HEK293 (cell line): Measurements from ENCODE around the gene ZNF319.
A peak's percentile ranks its signal among the peaks of the same experiment; 100 is the strongest.

ENCODE experiments used
- CTCF ChIA-PET: fragments of 350-600 bp; formaldehyde crosslinking; extraction: SDS; loops from one replicate; lab custom pipeline; 2021; ENCODE audit warnings: antibody characterized with exemption; lab: Yijun Ruan, JAX
- POLR2A ChIA-PET: fragments of 300-600 bp; formaldehyde crosslinking; extraction: SDS; loops from one replicate; lab custom pipeline; 2020; ENCODE audit warnings: antibody characterized with exemption, inconsistent platforms; lab: Yijun Ruan, JAX
- H3K27ac ChIP-seq: fragments of 200-500 bp; sonication (Bioruptor generic); 2 replicates; pipeline ENCODE4 v1.5.1; 2014; ENCODE audit warnings: low read depth, low read length, control low read depth, inconsistent platforms; ENCODE audit errors: extremely low read depth
- H3K36me3 ChIP-seq, 2 experiments: fragments of 200-500 bp in 1 of 2; sonication (Bioruptor generic) in 1 of 2; 1 replicate in 1 of 2; 2 replicates in 1 of 2; pipeline ENCODE4 v1.5.1; 2014 to 2017; ENCODE audit warnings: inconsistent platforms in 2 of 2, low read length in 2 of 2; ENCODE audit not compliant: control insufficient read depth in 2 of 2, insufficient read depth in 1 of 2
- H3K4me1 ChIP-seq: fragments of 200-500 bp; sonication (Bioruptor generic); 2 replicates; pipeline ENCODE4 v1.5.1; 2014; ENCODE audit warnings: mild to moderate bottlenecking, low read length, inconsistent platforms; ENCODE audit not compliant: control insufficient read depth, insufficient read depth
- H3K4me3 ChIP-seq: 2 replicates; pipeline ENCODE4 v1.5.1; 2011; ENCODE audit warnings: low read depth, mild to moderate bottlenecking, control low read depth, low read length, moderate library complexity
- H3K9me3 ChIP-seq: fragments of 200-500 bp; sonication (Bioruptor generic); 2 replicates; pipeline ENCODE4 v1.5.1; 2014; ENCODE audit warnings: low read depth, low read length, inconsistent platforms; ENCODE audit not compliant: control insufficient read depth, insufficient read depth
- GLIS1 ChIP-seq: fragments of 450-650 bp; formaldehyde crosslinking; IDR thresholded peaks from 2 replicates; pipeline ENCODE4 v1.5.1; 2016; ENCODE audit warnings: missing biosample characterization, missing genetic modification characterization
- OVOL3 ChIP-seq: fragments of 450-650 bp; formaldehyde crosslinking; IDR thresholded peaks from 2 replicates; pipeline ENCODE4 v1.5.1; 2016; ENCODE audit warnings: missing biosample characterization, missing genetic modification characterization
- SCRT2 ChIP-seq: fragments of 450-650 bp; formaldehyde crosslinking; IDR thresholded peaks from 2 replicates; pipeline ENCODE4 v1.5.1; 2016; ENCODE audit warnings: missing biosample characterization, missing genetic modification characterization
- ZBTB17 ChIP-seq: fragments of 450-650 bp; formaldehyde crosslinking; IDR thresholded peaks from 2 replicates; pipeline ENCODE4 v1.5.1; 2016; ENCODE audit warnings: missing biosample characterization, missing genetic modification characterization
- ZNF174 ChIP-seq: fragments of 450-650 bp; formaldehyde crosslinking; IDR thresholded peaks from 2 replicates; pipeline ENCODE4 v1.5.0; 2017; ENCODE audit warnings: missing biosample characterization, mild to moderate bottlenecking, missing genetic modification characterization
- ZNF175 ChIP-seq: fragments of 450-650 bp; formaldehyde crosslinking; IDR thresholded peaks from 2 replicates; pipeline ENCODE4 v1.5.1; 2016; ENCODE audit warnings: missing biosample characterization, missing genetic modification characterization
- ZNF366 ChIP-seq: fragments of 450-650 bp; formaldehyde crosslinking; conservative IDR thresholded peaks from 2 replicates; pipeline ENCODE4 v1.5.1; 2016; ENCODE audit warnings: missing biosample characterization, missing genetic modification characterization
- ZNF423 ChIP-seq: fragments of 450-650 bp; formaldehyde crosslinking; IDR thresholded peaks from 2 replicates; pipeline ENCODE4 v1.5.1; 2016; ENCODE audit warnings: missing biosample characterization, missing genetic modification characterization
- ZNF433 ChIP-seq: fragments of 450-650 bp; formaldehyde crosslinking; IDR thresholded peaks from 2 replicates; pipeline ENCODE4 v1.5.1; 2016; ENCODE audit warnings: missing biosample characterization, missing genetic modification characterization, low read depth
- ZNF544 ChIP-seq: fragments of 450-650 bp; formaldehyde crosslinking; IDR thresholded peaks from 2 replicates; pipeline ENCODE4 v1.5.0; 2017; ENCODE audit warnings: missing biosample characterization, missing genetic modification characterization
- ZNF621 ChIP-seq: fragments of 450-650 bp; formaldehyde crosslinking; IDR thresholded peaks from 2 replicates; pipeline ENCODE4 v1.5.1; 2017; ENCODE audit warnings: missing biosample characterization, missing genetic modification characterization
- ZNF623 ChIP-seq: fragments of 450-650 bp; formaldehyde crosslinking; IDR thresholded peaks from 2 replicates; pipeline ENCODE4 v1.5.1; 2016; ENCODE audit warnings: missing biosample characterization, missing genetic modification characterization
- ZNF624 ChIP-seq: fragments of 450-650 bp; formaldehyde crosslinking; IDR thresholded peaks from 2 replicates; pipeline ENCODE4 v1.5.1; 2017; ENCODE audit warnings: missing biosample characterization, missing genetic modification characterization
- ZNF704 ChIP-seq: fragments of 450-650 bp; formaldehyde crosslinking; IDR thresholded peaks from 2 replicates; pipeline ENCODE4 v1.5.1; 2016; ENCODE audit warnings: missing biosample characterization, missing genetic modification characterization
- ZSCAN16 ChIP-seq: fragments of 450-650 bp; formaldehyde crosslinking; IDR thresholded peaks from 2 replicates; pipeline ENCODE4 v1.5.1; 2016; ENCODE audit warnings: missing biosample characterization, missing genetic modification characterization
- TF ChIP-seq, protein P1 (sequence below): fragments of 450-650 bp; formaldehyde crosslinking; IDR thresholded peaks from 2 replicates; pipeline ENCODE4 v1.5.1; 2016; ENCODE audit warnings: missing biosample characterization, missing genetic modification characterization
- TF ChIP-seq, protein P2 (sequence below): fragments of 450-650 bp; formaldehyde crosslinking; IDR thresholded peaks from 2 replicates; pipeline ENCODE4 v1.5.1; 2017; ENCODE audit warnings: missing biosample characterization, missing genetic modification characterization
- TF ChIP-seq, protein P3 (sequence below): fragments of 450-650 bp; formaldehyde crosslinking; IDR thresholded peaks from 2 replicates; pipeline ENCODE4 v1.5.1; 2017; ENCODE audit warnings: missing biosample characterization, missing genetic modification characterization
- TF ChIP-seq, protein P4 (sequence below): fragments of 450-650 bp; formaldehyde crosslinking; IDR thresholded peaks from 2 replicates; pipeline ENCODE4 v1.5.1; 2016; ENCODE audit warnings: missing biosample characterization, missing genetic modification characterization

ZNF319 gene

DNA sequence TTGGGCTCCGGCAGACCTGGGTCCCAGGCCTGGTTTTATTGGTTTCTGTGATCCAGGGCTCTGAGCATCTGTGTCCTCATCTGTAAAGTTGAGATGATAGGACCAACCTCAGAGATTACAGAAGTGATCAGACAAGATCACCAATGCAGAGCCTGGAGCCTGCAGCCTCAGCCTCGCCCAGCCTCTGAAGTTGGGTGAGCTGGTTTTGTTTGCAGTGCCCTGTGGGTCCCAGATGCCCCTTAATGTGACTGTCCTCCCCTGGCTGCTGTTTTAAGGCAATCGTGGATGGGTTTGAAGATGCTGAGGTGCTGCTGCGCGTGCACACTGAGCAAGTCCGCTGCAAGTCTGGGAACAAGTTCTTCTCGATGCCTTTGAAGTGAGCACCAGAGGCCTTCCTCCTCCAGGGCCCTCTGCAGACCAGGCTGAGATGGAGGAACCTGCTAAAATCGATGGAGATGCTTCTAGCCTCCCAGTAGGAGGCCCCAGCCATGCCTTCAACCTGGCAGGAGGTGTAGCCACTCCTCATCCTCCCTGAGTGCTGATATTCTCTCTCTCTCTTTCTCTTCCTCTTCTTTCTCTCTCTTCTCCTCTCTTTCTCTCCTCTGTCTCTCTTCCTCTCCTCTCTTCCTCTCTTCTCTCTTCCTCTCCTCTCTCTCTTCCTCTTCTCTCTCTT is 19.5 kb upstream of the ZNF319 start:
- ChIA-PET POLR2A (interaction anchor here (0.9 kb wide), 1 partner anchor 109 kb away, joined by 3 read pairs; the partner anchor contains the start of gene CFAP20), CTCF (interaction anchor here (0.6 to 3.0 kb wide), 5 partner anchors 9 to 108 kb away, joined by 3 to 27 read pairs (median 5); no protein-coding TSS in a partner anchor)
- H3K9me3 ChIP-seq: no peaks in the 10 kb centered on the region
- peaks cover 0 to 52% of the 10 kb centered on the region in 2 experiments; a peak in 2 of 3 replicates for H3K36me3 ChIP-seq
- H3K4me3 ChIP-seq: no peak overlapping the region
- TF ChIP-seq ZSCAN16 (no peak), ZNF621 (tag by site-specific recombination) (no peak), ZNF544 (tag by site-specific recombination) (no peak), ZBTB17 (0 out of 2 replicates have a peak, but pooled peaks have one; percentile 22), ZNF433 (tag by site-specific recombination) (no peak)
- H3K4me1 ChIP-seq: peaks cover 15% of the 10 kb centered on the region
- H3K27ac ChIP-seq: no peak overlapping the region

DNA sequence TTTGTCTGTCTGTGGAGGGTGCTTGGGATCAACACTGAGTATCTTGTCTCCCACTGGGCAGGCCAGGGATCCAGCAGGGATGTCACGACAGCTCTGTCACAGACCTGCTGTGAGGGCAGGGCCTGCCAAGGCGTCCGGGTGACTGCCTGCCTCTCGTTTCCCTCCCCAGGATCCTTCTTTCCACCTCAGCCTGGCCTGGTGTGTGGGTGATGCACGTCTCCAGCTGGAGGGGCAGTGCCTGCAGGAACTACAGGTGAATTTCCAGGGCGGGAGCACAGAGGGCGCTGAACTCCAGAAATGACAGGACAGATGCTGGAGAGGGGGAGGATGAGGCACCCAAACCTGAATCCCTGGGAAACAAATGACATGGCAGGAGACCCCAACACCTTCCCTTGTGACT is 18.3 kb upstream of the ZNF319 start:
- ChIA-PET POLR2A (no interaction called here), CTCF (interaction anchor here (0.6 to 3.0 kb wide), 6 partner anchors 8 to 731 kb away, joined by 3 to 27 read pairs (median 5); no protein-coding TSS in a partner anchor)
- no peaks in the 10 kb centered on the region for H3K9me3 ChIP-seq
- H3K27ac ChIP-seq: no peak overlapping the region
- no peak overlapping the region for H3K4me3 ChIP-seq
- TF ChIP-seq, protein P1, sequence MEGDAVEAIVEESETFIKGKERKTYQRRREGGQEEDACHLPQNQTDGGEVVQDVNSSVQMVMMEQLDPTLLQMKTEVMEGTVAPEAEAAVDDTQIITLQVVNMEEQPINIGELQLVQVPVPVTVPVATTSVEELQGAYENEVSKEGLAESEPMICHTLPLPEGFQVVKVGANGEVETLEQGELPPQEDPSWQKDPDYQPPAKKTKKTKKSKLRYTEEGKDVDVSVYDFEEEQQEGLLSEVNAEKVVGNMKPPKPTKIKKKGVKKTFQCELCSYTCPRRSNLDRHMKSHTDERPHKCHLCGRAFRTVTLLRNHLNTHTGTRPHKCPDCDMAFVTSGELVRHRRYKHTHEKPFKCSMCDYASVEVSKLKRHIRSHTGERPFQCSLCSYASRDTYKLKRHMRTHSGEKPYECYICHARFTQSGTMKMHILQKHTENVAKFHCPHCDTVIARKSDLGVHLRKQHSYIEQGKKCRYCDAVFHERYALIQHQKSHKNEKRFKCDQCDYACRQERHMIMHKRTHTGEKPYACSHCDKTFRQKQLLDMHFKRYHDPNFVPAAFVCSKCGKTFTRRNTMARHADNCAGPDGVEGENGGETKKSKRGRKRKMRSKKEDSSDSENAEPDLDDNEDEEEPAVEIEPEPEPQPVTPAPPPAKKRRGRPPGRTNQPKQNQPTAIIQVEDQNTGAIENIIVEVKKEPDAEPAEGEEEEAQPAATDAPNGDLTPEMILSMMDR (tag by site-specific recombination): peak; percentile 22; the same call in 1 of the 2 replicates
- TF ChIP-seq ZNF175 (tag by site-specific recombination): no peak
- peaks cover 13% of the 10 kb centered on the region for H3K4me1 ChIP-seq
- peaks cover 0 to 52% of the 10 kb centered on the region in 2 experiments; a peak in 2 of 3 replicates for H3K36me3 ChIP-seq

GRCh38 chr16:58016840-58017446 is 16.5 kb upstream of the ZNF319 start:
- no peak overlapping the region for H3K27ac ChIP-seq
- CTCF ChIA-PET: interaction anchor here (0.6 kb wide), 1 partner anchor 457 kb away, joined by 3 read pairs; no protein-coding TSS in a partner anchor
- POLR2A ChIA-PET: no interaction called here

More at GRCh38 chr16:58016840-58017446, 16.5 kb upstream of the ZNF319 start:
- TF ChIP-seq SCRT2 (tag by site-specific recombination): no peak
- TF ChIP-seq, protein P2, sequence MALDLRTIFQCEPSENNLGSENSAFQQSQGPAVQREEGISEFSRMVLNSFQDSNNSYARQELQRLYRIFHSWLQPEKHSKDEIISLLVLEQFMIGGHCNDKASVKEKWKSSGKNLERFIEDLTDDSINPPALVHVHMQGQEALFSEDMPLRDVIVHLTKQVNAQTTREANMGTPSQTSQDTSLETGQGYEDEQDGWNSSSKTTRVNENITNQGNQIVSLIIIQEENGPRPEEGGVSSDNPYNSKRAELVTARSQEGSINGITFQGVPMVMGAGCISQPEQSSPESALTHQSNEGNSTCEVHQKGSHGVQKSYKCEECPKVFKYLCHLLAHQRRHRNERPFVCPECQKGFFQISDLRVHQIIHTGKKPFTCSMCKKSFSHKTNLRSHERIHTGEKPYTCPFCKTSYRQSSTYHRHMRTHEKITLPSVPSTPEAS (tag by site-specific recombination): no peak
- TF ChIP-seq ZNF366: no peak
- no peak for TF ChIP-seq GLIS1 (tag by site-specific recombination)
- TF ChIP-seq OVOL3: no peak
- TF ChIP-seq, protein P3, sequence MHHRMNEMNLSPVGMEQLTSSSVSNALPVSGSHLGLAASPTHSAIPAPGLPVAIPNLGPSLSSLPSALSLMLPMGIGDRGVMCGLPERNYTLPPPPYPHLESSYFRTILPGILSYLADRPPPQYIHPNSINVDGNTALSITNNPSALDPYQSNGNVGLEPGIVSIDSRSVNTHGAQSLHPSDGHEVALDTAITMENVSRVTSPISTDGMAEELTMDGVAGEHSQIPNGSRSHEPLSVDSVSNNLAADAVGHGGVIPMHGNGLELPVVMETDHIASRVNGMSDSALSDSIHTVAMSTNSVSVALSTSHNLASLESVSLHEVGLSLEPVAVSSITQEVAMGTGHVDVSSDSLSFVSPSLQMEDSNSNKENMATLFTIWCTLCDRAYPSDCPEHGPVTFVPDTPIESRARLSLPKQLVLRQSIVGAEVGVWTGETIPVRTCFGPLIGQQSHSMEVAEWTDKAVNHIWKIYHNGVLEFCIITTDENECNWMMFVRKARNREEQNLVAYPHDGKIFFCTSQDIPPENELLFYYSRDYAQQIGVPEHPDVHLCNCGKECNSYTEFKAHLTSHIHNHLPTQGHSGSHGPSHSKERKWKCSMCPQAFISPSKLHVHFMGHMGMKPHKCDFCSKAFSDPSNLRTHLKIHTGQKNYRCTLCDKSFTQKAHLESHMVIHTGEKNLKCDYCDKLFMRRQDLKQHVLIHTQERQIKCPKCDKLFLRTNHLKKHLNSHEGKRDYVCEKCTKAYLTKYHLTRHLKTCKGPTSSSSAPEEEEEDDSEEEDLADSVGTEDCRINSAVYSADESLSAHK (tag by site-specific recombination): no peak
- TF ChIP-seq ZNF174 (tag by site-specific recombination): no peak
- TF ChIP-seq, protein P4, sequence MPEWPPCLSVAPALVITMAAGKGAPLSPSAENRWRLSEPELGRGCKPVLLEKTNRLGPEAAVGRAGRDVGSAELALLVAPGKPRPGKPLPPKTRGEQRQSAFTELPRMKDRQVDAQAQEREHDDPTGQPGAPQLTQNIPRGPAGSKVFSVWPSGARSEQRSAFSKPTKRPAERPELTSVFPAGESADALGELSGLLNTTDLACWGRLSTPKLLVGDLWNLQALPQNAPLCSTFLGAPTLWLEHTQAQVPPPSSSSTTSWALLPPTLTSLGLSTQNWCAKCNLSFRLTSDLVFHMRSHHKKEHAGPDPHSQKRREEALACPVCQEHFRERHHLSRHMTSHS (tag by site-specific recombination): no peak
- TF ChIP-seq ZNF704: no peak
- TF ChIP-seq ZNF624 (tag by site-specific recombination): no peak
- TF ChIP-seq ZNF623 (tag by site-specific recombination): no peak
- TF ChIP-seq ZNF423 (tag by site-specific recombination): no peak
- H3K4me1 ChIP-seq: no peaks in the 10 kb centered on the region
- no peaks in the 10 kb centered on the region for H3K9me3 ChIP-seq
- peaks cover 0 to 66% of the 10 kb centered on the region in 2 experiments; a peak in 2 of 3 replicates for H3K36me3 ChIP-seq
- H3K4me3 ChIP-seq: no peak overlapping the region
